Measurements from ENCODE around the gene GRAMD1B. TPM values are rescaled to one million over a fixed set of nuclear protein-coding genes. Genes with fewer than 3 reads are reported as not detected.

Gene GRAMD1B
- total RNA-seq, 2 donors from 2014 or later: 0.66 to 3.4 TPM

DNA sequence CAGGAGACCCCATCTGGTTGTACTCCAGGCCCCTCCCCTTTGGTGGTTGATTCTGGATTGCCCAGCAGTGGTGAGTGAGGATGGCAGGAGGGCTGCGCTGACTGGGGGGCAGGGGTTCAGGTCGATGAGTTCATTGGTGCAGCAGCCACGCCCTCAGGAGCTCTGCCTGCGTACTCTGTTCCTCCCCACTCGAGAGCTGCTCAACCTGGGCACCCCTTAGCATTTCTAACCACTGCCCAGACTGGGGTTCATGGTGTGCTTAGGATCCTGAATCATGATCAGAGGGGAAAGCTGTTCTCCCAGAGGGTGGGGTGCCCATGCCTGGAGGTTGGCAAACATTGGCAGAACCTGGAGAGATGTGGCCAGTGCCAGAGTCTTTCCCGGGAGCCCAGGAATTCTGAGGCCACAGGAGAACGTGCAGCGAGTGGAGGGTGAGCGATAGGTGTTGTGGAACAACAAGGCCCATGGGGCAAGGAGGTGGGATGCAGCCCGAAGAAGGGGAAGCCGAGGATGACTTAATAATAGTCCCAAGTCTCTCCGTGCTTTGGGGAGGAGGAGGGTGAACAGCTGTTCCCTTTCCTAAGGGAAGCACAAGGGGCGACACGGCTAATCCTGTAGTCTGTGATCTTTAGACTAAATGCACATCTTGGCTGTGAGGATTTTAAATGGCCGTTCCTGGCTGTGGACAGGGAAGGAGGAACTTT lies 148.9 kb downstream of the GRAMD1B start:
- Histone ChIP-seq H3K27ac (no peak overlapping the region), H3K9me3 (no peaks in the 10 kb centered on the region), H3K27me3 (no peaks in the 10 kb centered on the region), H3K36me3 (replicated peaks in 1 of 2; ENCODE audit: insufficient read depth in 1 of 2, low read depth in 2 of 2) (no peaks in the 10 kb centered on the region), H3K4me3 (no peak overlapping the region), H3K4me1 (peaks cover 7% of the 10 kb centered on the region)
- no peak for ATAC-seq
- 78 to 81% methylated on average over 10 to 15 of the region's 15 CpGs for WGBS, 2 donors
- DNase-seq: no peak
- intact Hi-C loops (cut with DNase I): no loop called here
- TF ChIP-seq CTCF (IDR thresholded peaks at IDR 0.05): no peak
- no peak for TF ChIP-seq POLR2A (IDR thresholded peaks at IDR 0.05)

DNA sequence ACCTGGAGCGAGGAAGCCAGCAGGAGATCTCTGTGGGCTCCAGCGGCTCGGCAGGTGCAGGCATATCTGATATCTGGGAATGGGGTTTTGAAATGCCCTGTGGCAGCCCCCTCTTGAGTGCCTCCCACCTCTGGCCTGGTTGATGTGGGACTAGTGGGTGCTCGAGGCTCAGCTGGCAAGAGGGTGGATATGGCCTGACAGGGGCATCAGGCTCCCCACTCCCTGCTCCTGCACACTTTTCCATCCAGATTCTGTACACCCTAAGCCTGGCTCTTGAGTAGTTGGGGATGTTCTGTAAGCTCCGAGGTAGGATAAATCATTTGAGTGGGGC lies 149.4 kb downstream of the GRAMD1B start:
- no peak overlapping the region for H3K4me3 ChIP-seq
- H3K4me1 ChIP-seq: peaks cover 7% of the 10 kb centered on the region
- no peak for TF ChIP-seq POLR2A (IDR thresholded peaks at IDR 0.05)
- TF ChIP-seq CTCF (IDR thresholded peaks at IDR 0.05): no peak
- 80 to 83% methylated on average over 5 of the region's 5 CpGs for WGBS, 2 donors
- ATAC-seq (no peak), DNase-seq (no peak)
- intact Hi-C loops (cut with DNase I): no loop called here
- no peak overlapping the region for H3K27ac ChIP-seq
- no peaks in the 10 kb centered on the region for H3K27me3 ChIP-seq
- no peaks in the 10 kb centered on the region for H3K36me3 ChIP-seq (replicated peaks in 1 of 2; ENCODE audit: insufficient read depth in 1 of 2, low read depth in 2 of 2)
- no peaks in the 10 kb centered on the region for H3K9me3 ChIP-seq

DNA sequence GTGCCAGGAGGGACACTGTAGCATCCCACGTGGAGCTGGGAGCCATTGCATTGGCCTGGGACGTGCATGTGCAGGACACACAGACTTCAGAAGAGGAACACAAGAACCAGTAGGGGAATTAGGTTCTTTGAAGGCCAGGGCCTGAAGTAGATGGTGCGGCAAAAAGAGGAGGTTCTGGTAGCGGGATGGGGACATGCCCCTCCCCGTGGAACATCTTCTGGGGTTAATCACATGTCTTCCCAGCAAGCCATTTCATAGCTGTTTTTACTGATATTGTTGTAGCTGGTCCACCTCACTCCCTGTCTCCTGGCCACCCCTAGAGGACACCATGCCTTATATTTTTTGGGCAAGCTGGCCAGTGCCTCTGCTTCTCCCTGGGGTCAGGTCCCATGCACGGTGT lies 150.1 kb downstream of the GRAMD1B start:
- H3K4me1 ChIP-seq: peaks cover 12% of the 10 kb centered on the region
- no peaks in the 10 kb centered on the region for H3K27me3 ChIP-seq
- H3K36me3 ChIP-seq (replicated peaks in 1 of 2; ENCODE audit: insufficient read depth in 1 of 2, low read depth in 2 of 2): no peaks in the 10 kb centered on the region
- no peak overlapping the region for H3K4me3 ChIP-seq
- no peaks in the 10 kb centered on the region for H3K9me3 ChIP-seq
- TF ChIP-seq POLR2A (IDR thresholded peaks at IDR 0.05) (no peak), CTCF (IDR thresholded peaks at IDR 0.05) (no peak)
- DNase-seq (no peak), ATAC-seq (no peak)
- H3K27ac ChIP-seq: no peak overlapping the region
- 85 to 89% methylated on average over 6 of the region's 6 CpGs for WGBS, 2 donors
- intact Hi-C loops (cut with DNase I): loop anchor here (10.0 kb wide), 1 partner anchor 125 kb away; no protein-coding TSS in a partner anchor

DNA sequence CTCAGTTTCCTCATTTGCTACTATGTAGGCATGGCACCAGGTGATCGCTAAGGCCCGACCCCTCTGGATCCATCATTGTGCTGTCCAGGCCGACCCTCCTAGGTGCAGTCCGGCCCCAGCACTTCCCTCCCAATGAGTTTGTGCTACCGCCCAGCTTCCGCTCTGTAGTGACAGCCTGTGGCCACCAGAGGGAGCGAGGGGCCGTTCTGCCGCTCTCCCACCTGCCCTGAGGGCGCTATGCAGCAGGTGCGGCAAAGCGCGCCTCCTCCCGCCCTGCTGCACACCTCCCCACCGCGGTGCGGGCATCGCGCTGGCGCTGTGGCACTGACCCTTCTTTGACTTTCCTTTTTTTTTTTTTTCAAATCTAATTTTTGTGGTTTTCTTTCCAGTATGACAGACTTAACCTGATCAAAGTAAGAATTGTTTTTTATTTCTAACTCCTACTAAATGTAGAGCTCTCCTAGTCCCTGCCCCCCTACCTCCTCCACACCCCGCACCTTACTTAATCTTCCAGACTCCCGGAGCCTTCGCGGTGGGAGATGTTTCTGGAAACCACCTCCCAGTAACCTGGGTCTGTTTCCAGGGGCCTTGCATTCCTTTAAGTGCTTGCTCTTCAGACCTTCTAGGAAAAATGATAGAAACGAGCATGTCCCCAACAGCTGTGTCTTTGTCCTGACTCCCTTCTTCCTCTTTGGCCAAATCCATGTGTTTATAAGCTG lies 150.6 kb downstream of the GRAMD1B start:
- H3K36me3 ChIP-seq (replicated peaks in 1 of 2; ENCODE audit: insufficient read depth in 1 of 2, low read depth in 2 of 2): no peaks in the 10 kb centered on the region
- intact Hi-C loops (cut with DNase I): loop anchor here (10.0 kb wide), 1 partner anchor 124 kb away; no protein-coding TSS in a partner anchor
- H3K27me3 ChIP-seq: no peaks in the 10 kb centered on the region
- H3K4me3 ChIP-seq: no peak overlapping the region
- WGBS, 2 donors: 7% methylated on average over 25 of the region's 25 CpGs
- no peaks in the 10 kb centered on the region for H3K9me3 ChIP-seq
- H3K27ac ChIP-seq: no peak overlapping the region
- TF ChIP-seq POLR2A (IDR thresholded peaks at IDR 0.05) (no peak), CTCF (IDR thresholded peaks at IDR 0.05) (peak; percentile 86 to 96 (median 94))
- ATAC-seq: peak; percentile 87
- DNase-seq: peak; percentile 74 to 80 (median 76)
- H3K4me1 ChIP-seq: peaks cover 18% of the 10 kb centered on the region
